ENCODE data around the gene RCSD1.

DNA sequence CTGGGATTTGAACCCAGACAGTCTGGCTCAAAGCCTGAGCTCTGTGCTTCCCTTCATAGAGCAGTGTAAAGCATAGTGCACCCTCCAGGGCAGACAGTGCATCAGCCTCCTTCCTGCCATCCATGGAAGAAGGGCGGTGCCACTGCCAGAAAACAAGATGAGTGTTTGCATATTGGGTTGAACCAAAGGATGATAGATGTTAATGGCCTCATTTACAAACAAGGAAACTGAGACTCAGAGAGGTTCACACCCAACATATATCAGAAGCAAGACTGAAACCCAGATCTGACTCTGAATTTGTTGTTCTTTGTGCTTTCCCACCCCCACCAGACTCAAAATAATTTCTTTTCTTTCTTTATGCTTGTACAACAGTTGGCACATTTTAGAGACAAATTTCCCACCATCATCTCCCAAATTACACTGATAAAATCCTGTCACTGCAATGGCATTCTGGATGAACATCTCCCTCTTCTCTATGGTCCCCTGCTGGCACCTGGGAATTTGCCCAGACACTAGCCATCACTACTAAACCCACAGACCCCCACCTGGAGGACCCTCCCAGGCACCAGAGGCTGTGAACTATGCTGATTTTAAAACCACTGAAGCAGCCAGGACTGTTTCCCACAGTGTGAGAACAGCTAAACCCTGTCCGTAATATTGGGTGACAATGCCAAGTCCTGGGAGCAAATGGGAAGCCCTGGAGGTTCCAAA, 46.3 kb downstream of the RCSD1 start:
- TF ChIP-seq, protein P1, sequence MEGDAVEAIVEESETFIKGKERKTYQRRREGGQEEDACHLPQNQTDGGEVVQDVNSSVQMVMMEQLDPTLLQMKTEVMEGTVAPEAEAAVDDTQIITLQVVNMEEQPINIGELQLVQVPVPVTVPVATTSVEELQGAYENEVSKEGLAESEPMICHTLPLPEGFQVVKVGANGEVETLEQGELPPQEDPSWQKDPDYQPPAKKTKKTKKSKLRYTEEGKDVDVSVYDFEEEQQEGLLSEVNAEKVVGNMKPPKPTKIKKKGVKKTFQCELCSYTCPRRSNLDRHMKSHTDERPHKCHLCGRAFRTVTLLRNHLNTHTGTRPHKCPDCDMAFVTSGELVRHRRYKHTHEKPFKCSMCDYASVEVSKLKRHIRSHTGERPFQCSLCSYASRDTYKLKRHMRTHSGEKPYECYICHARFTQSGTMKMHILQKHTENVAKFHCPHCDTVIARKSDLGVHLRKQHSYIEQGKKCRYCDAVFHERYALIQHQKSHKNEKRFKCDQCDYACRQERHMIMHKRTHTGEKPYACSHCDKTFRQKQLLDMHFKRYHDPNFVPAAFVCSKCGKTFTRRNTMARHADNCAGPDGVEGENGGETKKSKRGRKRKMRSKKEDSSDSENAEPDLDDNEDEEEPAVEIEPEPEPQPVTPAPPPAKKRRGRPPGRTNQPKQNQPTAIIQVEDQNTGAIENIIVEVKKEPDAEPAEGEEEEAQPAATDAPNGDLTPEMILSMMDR (IDR thresholded peaks at IDR 0.05; ENCODE audit: extremely low read depth in 1 of 2, insufficient read depth in 1 of 2, low read depth in 1 of 2, low read length in 2 of 2): no peak
- TF ChIP-seq POLR2A (IDR thresholded peaks at IDR 0.05; ENCODE audit: low read depth, low read length): no peak
- TF ChIP-seq EZH2 (IDR thresholded peaks at IDR 0.05; ENCODE audit: borderline replicate concordance, low read depth, low read length, severe bottlenecking): no peak
- no peak for TF ChIP-seq GATA2 (IDR thresholded peaks at IDR 0.05; ENCODE audit: insufficient read depth, insufficient read length, low read depth, low read length)
- TF ChIP-seq POLR2AphosphoS5 (IDR thresholded peaks at IDR 0.05; ENCODE audit: insufficient read depth, low read depth, low read length): no peak
